Adrenal gland (tissue), 12 donors: Measurements from ENCODE around the gene VNN1. TPM values are rescaled to one million over a fixed set of nuclear protein-coding genes. Genes with fewer than 3 reads are reported as not detected.

Experiments
- DNase-seq, 7 donors: peaks; one replicate each; pipeline ENCODE4 v3.0.0-alpha.2; 2019 to 2020
- H3K27ac ChIP-seq, 5 donors: fragments of 200-600 bp; sonication (generic) in 4 of 5; 1 replicate in 3 of 5; 2 replicates in 2 of 5; pipeline versions ENCODE4 v1.5.1 to v1.8.0; 2016 to 2020; ENCODE audit warnings: mild to moderate bottlenecking in 1 of 5
- H3K27me3 ChIP-seq: fragments of 200-600 bp; 2 replicates; pipeline ENCODE4 v1.8.0; 2021
- H3K36me3 ChIP-seq, 2 donors: fragments of 200-600 bp; replicated peaks in 1 of 2; 1 replicate in 1 of 2; 2 replicates in 1 of 2; pipeline versions ENCODE4 v1.5.1 to v1.8.0; 2018 to 2022
- H3K4me1 ChIP-seq, 2 donors: fragments of 200-600 bp; replicated peaks in 1 of 2; 1 replicate in 1 of 2; 2 replicates in 1 of 2; pipeline versions ENCODE4 v1.5.1 to v1.8.0; 2018 to 2021
- H3K4me3 ChIP-seq, 4 donors: fragments of 200-600 bp; sonication (generic) in 3 of 4; one replicate each; pipeline ENCODE4 v1.5.1; 2016 to 2018
- H3K9me3 ChIP-seq, 3 donors: fragments of 200-600 bp; sonication (generic) in 1 of 3; replicated peaks in 1 of 3; 1 replicate in 2 of 3; 2 replicates in 1 of 3; pipeline versions ENCODE4 v1.5.1 to v1.8.0; 2016 to 2021
- POLR2A ChIP-seq, 2 donors: fragments of 450-650 bp; IDR thresholded peaks; one replicate each; pipeline ENCODE4 v1.6.1; 2017; ENCODE audit warnings: antibody characterized with exemption in 2 of 2, mild to moderate bottlenecking in 2 of 2, moderate library complexity in 1 of 2
- WGBS, 4 donors: extraction: QIAGEN DNeasy Blood & Tissue Kit in 2 of 4; methylation state at CpG; one replicate each; pipeline versions ENCODE4 v1.1.5 to v1.1.7; 2013 to 2017; 5-methylcytosine and 5-hydroxymethylcytosine counted together
- intact Hi-C, 2 donors: fragments of 100-400 bp; cut with DNase I; formaldehyde crosslinking; loops; one replicate each; pipeline versions ENCODE4 v1.14.1 to v1.15.0; 2022 to 2023
- polyA plus RNA-seq, 3 donors: library from polyadenylated mRNA; stranded (reverse); fragments of 200-250 nt in 2 of 3; fragments of 350-450 nt in 1 of 3; fragmentation: Illumina TruSeq in 1 of 3; extraction: RNeasy Lipid Tissue Mini Kit (QIAGEN cat#74804) in 1 of 3; gene quantifications; one replicate each; pipeline ENCODE4 v1.2.3, GENCODE V29; 2013 to 2014
- total RNA-seq, 9 donors: library from RNA; depleted of rRNA in 4 of 9; stranded (reverse); fragments of >200 nt in 4 of 9; fragments of 120-200 nt in 1 of 9; fragmentation: NEBNext Ultra II Directional in 1 of 9; extraction: Animal tissue kit (Norgen Biotek cat#: 25700) in 1 of 9; gene quantifications; one replicate each; pipeline versions ENCODE4 v1.1.0 to v1.2.4, GENCODE V29; 2013 to 2023
- TF ChIP-seq, protein P1 (sequence below), 6 experiments: fragments of 450-650 bp in 4 of 6; fragments of 200-600 bp in 2 of 6; sonication (generic) in 1 of 6; IDR thresholded peaks; 1 replicate in 5 of 6; 2 replicates in 1 of 6; pipeline versions ENCODE4 v1.5.1 to v1.8.0; 2016 to 2021; ENCODE audit warnings: antibody characterized with exemption in 6 of 6, mild to moderate bottlenecking in 2 of 6, moderate library complexity in 1 of 6
- donor health status: healthy with polysubstance abuse.
- donor health status: Bipolar disorder and iron deficiency.
- donor health status: DM: yes; HTN: yes; CAD: no.
- donor health status: DM: no; HTN: no; CAD: no.
- donor health status: DM: no; HTN: no; CAD: no.
- donor health status: DM: yes; HTN: yes; CAD: no.

VNN1 gene
- total and polyA plus RNA-seq, 12 donors: 0.18 to 3.9 (median 1.4) TPM

DNA sequence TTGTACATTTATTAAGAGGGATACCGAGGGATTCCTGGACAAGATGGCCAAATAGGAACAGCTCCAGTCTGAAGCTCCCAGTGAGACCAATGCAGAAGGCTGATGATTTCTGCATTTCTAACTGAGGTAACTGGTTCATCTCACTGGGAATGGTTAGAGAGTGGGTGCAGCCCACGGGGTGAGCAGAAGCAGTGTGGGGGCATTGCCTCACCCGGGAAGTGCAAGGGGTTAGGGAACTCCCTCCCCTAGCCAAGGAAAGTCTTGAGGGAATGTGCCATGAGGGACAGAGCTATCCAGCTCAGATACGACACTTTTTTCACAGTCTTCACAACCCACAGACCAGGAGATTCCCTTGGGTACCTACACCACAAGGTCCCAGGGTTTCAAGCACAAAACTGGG lies 79.1 kb downstream of the VNN1 start:
- intact Hi-C loops: no loop called here
- WGBS, 4 donors: 69 to 82% (median 74%) methylated on average over 3 to 4 of the region's 4 CpGs
- H3K27ac ChIP-seq: no peak overlapping the region
- no peak for DNase-seq
- no peak for TF ChIP-seq POLR2A (IDR thresholded peaks at IDR 0.05)
- TF ChIP-seq, protein P1, sequence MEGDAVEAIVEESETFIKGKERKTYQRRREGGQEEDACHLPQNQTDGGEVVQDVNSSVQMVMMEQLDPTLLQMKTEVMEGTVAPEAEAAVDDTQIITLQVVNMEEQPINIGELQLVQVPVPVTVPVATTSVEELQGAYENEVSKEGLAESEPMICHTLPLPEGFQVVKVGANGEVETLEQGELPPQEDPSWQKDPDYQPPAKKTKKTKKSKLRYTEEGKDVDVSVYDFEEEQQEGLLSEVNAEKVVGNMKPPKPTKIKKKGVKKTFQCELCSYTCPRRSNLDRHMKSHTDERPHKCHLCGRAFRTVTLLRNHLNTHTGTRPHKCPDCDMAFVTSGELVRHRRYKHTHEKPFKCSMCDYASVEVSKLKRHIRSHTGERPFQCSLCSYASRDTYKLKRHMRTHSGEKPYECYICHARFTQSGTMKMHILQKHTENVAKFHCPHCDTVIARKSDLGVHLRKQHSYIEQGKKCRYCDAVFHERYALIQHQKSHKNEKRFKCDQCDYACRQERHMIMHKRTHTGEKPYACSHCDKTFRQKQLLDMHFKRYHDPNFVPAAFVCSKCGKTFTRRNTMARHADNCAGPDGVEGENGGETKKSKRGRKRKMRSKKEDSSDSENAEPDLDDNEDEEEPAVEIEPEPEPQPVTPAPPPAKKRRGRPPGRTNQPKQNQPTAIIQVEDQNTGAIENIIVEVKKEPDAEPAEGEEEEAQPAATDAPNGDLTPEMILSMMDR (IDR thresholded peaks at IDR 0.05): no peak
- no peaks in the 10 kb centered on the region for H3K9me3 ChIP-seq
- H3K27me3 ChIP-seq: peaks cover 7% of the 10 kb centered on the region
- H3K4me1 ChIP-seq: no peaks in the 10 kb centered on the region
- no peaks in the 10 kb centered on the region for H3K36me3 ChIP-seq
- H3K4me3 ChIP-seq: no peak overlapping the region

DNA sequence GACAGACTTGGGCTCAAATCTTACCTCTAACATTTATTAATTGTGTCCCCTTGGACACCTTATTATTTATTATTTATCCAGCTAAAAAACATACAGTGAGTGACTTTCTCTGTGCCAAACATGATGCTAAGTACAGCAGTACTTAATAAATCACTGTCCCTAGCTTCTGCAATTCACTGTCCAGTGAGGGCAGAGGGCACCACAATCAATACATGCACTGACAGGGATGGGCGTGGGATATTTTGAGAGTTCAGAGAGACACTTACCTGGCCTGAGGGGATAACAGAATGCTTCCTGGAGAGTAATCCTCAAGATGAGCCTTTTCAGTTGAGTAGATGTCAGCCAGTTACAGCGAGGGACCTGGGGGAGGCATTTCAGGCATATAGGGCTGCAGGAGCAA lies 80.5 kb downstream of the VNN1 start:
- DNase-seq: no peak
- peaks cover 7% of the 10 kb centered on the region for H3K27me3 ChIP-seq
- WGBS, 4 donors: 69 to 73% (median 71%) methylated on average over 2 of the region's 2 CpGs
- H3K4me1 ChIP-seq: no peaks in the 10 kb centered on the region
- H3K4me3 ChIP-seq: no peak overlapping the region
- no peaks in the 10 kb centered on the region for H3K9me3 ChIP-seq
- no peaks in the 10 kb centered on the region for H3K36me3 ChIP-seq
- TF ChIP-seq, protein P1 (IDR thresholded peaks at IDR 0.05): no peak
- no peak for TF ChIP-seq POLR2A (IDR thresholded peaks at IDR 0.05)
- no peak overlapping the region for H3K27ac ChIP-seq
- intact Hi-C loops: no loop called here

Other genes with a start within 250 kb of the VNN1 start
- gene STX7, start 200.9 kb downstream of the VNN1 start, total RNA-seq: 10 to 100 TPM; 21.3 to 61.7 (median 39.6) TPM
- 10 to 100 TPM in 1 of 3 donors, 1 to 10 TPM in 2; 4.5 to 36.1 (median 8.8) TPM for gene STX7, start 200.9 kb downstream of the VNN1 start, polyA plus RNA-seq
- gene TAAR9, start 175.8 kb downstream of the VNN1 start, total RNA-seq: not detected
- gene TAAR9, start 175.8 kb downstream of the VNN1 start, polyA plus RNA-seq: not detected
- not detected for gene TAAR8, start 161.4 kb downstream of the VNN1 start, total RNA-seq
- gene TAAR8, start 161.4 kb downstream of the VNN1 start, polyA plus RNA-seq: not detected
- gene TAAR6, start 143.7 kb downstream of the VNN1 start, total RNA-seq: not detected
- not detected for gene TAAR6, start 143.7 kb downstream of the VNN1 start, polyA plus RNA-seq
- not detected for gene TAAR5, start 124.3 kb downstream of the VNN1 start, total RNA-seq
- not detected for gene TAAR5, start 124.3 kb downstream of the VNN1 start, polyA plus RNA-seq
- not detected for gene TAAR2, start 89.8 kb downstream of the VNN1 start, total RNA-seq
- gene TAAR2, start 89.8 kb downstream of the VNN1 start, polyA plus RNA-seq: not detected
- not detected for gene TAAR1, start 54.9 kb downstream of the VNN1 start, total RNA-seq
- gene TAAR1, start 54.9 kb downstream of the VNN1 start, polyA plus RNA-seq: not detected
- gene VNN2, start 43.8 kb upstream of the VNN1 start, total RNA-seq: 10 to 100 TPM in 1 of 9 donors, 1 to 10 TPM in 8; 1.6 to 20.2 (median 5.2) TPM
- 1 to 10 TPM in 2 of 3 donors, under 1 TPM in 1; 0.91 to 3.1 (median 1.4) TPM for gene VNN2, start 43.8 kb upstream of the VNN1 start, polyA plus RNA-seq
- 10 to 100 TPM in 8 of 9 donors, 1 to 10 TPM in 1; 8.7 to 32.8 (median 15.0) TPM for gene SLC18B1, start 84.6 kb upstream of the VNN1 start, total RNA-seq
- gene SLC18B1, start 84.6 kb upstream of the VNN1 start, polyA plus RNA-seq: 10 to 100 TPM; 10.1 to 10.5 (median 10.2) TPM
- gene RPS12, start 100.5 kb upstream of the VNN1 start, total RNA-seq: 1,000 to 10,000 TPM in 3 of 9 donors, 100 to 1,000 TPM in 6; 686 to 1,861 (median 839) TPM
- 1,000 to 10,000 TPM in 1 of 3 donors, 100 to 1,000 TPM in 2; 901 to 1,022 (median 931) TPM for gene RPS12, start 100.5 kb upstream of the VNN1 start, polyA plus RNA-seq